HUES48 (cell line): ENCODE data around the gene AKAP6.

Experiments used
- H3K27ac ChIP-seq: one replicate; pipeline ENCODE4 v1.7.0; 2013; ENCODE audit warnings: low read depth, low read length, inconsistent platforms
- H3K27me3 ChIP-seq: 2 replicates; pipeline ENCODE4 v1.6.1; 2013; ENCODE audit warnings: mild to moderate bottlenecking, low read length; ENCODE audit not compliant: control insufficient read depth, insufficient read depth
- H3K36me3 ChIP-seq: 2 replicates; pipeline ENCODE4 v1.6.1; 2013; ENCODE audit warnings: low read length; ENCODE audit not compliant: control insufficient read depth, insufficient read depth
- H3K4me1 ChIP-seq: 2 replicates; pipeline ENCODE4 v1.6.1; 2013; ENCODE audit warnings: mild to moderate bottlenecking, low read length; ENCODE audit not compliant: control insufficient read depth, insufficient read depth
- H3K4me3 ChIP-seq: 2 replicates; pipeline ENCODE4 v1.5.1; 2013; ENCODE audit warnings: mild to moderate bottlenecking, low read depth, low read length
- H3K9ac ChIP-seq: 2 replicates; pipeline ENCODE4 v1.6.1; 2013; ENCODE audit warnings: mild to moderate bottlenecking, low read depth, low read length, moderate library complexity
- H3K9me3 ChIP-seq: 2 replicates; pipeline ENCODE4 v1.6.1; 2013; ENCODE audit warnings: low read length; ENCODE audit not compliant: control insufficient read depth, insufficient read depth

Gene AKAP6

DNA sequence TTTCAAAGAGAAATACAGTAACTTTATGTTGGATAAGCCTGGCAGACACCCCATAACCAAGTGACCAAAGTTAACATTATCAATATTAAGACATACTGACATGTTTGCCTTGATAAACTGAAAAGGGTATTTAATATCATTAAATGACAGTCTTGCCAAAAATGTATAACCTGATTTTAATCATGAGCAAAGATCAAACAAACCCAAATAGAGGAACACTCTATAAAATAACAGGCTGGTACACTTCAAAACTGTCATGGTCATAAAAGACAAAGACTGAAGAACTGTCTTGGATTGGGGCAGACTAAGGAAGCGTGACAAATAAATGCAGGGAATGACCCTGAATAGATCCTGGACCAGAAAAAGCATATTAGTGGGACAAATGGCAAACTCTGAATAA, 64.0 kb downstream of the AKAP6 start:
- Histone ChIP-seq H3K9ac (no peak overlapping the region), H3K27me3 (no peaks in the 10 kb centered on the region), H3K4me1 (peaks cover 3% of the 10 kb centered on the region; the same call in 1 of the 2 replicates), H3K36me3 (no peaks in the 10 kb centered on the region), H3K9me3 (no peaks in the 10 kb centered on the region; the same call in 1 of the 2 replicates), H3K4me3 (no peak overlapping the region), H3K27ac (no peak overlapping the region)

DNA sequence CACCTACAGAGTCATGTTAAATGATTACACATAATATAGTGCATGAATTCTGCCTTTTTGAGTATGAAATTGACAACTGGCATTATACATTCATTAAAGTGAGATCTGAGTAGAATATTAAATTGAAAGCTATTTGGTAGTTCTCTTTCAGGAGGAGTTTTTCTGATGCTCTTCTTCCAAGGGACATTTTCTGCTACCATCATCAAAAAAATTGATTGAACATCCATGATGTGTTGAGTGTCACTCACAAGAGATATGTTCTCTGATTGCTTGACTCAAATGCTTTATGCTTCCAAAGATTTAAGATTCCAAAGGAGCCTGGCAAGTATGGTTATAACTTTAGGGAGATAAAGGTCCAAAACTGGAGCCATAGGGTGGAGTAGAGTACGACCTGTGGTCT, 64.9 kb downstream of the AKAP6 start:
- no peak overlapping the region for H3K27ac ChIP-seq
- no peaks in the 10 kb centered on the region for H3K36me3 ChIP-seq
- no peak overlapping the region for H3K4me3 ChIP-seq
- H3K27me3 ChIP-seq = no peaks in the 10 kb centered on the region
- H3K4me1 ChIP-seq = peaks cover 7% of the 10 kb centered on the region; the same call in 1 of the 2 replicates
- H3K9ac ChIP-seq = no peak overlapping the region
- H3K9me3 ChIP-seq = no peaks in the 10 kb centered on the region; the same call in 1 of the 2 replicates

DNA sequence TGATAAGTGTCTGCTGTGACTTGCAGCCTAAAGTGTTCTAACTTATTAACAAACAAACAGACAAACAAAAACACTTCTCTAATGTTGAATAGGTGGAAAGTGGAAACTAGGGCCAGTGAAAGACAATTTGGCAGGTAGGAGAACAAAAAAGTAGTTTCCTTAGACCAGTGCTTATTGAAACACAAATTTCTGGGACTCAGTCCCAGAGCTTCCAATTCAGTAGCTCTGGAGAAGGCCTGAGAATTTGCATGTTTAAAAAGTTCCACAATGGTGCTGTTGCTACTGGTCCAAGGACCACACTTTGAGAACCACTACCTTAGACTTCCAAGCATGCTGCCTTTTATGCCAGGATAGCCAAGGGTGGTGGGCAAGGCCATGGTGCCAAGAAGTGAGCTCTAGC, 67.8 kb downstream of the AKAP6 start:
- Histone ChIP-seq H3K27ac (no peak overlapping the region), H3K4me1 (peaks cover 15% of the 10 kb centered on the region; the same call in 1 of the 2 replicates), H3K27me3 (no peaks in the 10 kb centered on the region), H3K9me3 (no peaks in the 10 kb centered on the region), H3K4me3 (no peak overlapping the region), H3K36me3 (no peaks in the 10 kb centered on the region), H3K9ac (no peak overlapping the region)

DNA sequence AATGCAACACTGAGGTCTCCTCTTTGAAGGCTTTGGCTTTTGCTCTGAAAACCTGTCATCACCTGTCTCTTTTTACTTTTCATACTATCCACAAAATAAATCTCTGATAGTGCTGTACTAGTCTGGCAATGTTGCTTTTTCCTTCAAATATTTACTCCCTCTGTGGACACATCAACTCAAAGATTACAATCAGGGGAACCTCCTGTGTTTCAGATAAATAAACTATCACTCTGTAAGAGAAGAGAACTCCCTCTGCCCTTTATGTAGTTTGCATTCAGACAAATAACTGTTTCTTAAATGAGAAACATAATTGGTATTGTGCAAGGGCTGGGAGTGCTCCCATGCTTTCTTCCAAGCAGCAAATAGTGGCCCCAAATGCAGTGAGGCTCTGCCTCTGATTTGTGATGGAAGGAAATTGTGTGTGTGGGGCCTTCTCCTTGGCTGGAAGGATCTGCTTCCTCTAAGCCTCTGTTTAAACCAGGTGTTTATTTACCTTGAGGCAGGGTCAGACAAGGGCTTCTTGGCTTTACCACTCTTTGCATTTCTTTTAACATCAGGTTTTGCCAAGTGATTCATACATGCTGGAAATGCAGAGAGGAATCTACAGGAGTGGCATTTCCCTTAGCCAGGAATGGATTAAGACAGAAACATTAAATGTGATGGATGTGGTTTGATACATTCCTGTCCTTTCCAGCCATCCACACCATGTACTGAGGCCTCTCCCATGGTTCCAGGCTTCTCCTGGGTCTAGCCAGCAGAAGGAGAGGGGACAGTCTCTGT, 69.0 kb downstream of the AKAP6 start:
- H3K4me3 ChIP-seq = no peak overlapping the region
- H3K27ac ChIP-seq = no peak overlapping the region
- no peaks in the 10 kb centered on the region for H3K27me3 ChIP-seq
- no peaks in the 10 kb centered on the region for H3K9me3 ChIP-seq
- H3K4me1 ChIP-seq = peaks cover 15% of the 10 kb centered on the region; the same call in 1 of the 2 replicates
- no peak overlapping the region for H3K9ac ChIP-seq
- no peaks in the 10 kb centered on the region for H3K36me3 ChIP-seq

DNA sequence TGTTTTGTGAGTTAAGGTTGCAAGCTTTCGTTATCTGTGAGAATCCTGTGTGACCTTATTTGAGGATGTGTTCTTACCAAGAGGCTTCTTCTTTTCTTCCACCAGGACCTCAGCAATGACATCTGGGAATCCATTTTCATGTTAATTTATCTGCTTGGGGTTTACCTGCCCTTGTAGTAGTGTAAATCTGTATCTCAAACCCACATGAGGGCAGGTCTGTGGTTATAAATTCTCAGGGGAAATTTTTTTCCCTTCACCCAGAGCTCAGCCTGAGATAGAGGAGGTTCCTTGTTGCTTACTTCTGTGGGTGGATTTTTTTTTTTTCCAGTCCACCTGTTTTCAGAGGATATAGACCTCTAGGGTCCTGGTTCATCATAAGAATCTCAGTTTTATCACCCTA, 70.8 kb downstream of the AKAP6 start:
- no peaks in the 10 kb centered on the region for H3K9me3 ChIP-seq
- no peak overlapping the region for H3K9ac ChIP-seq
- H3K27me3 ChIP-seq = no peaks in the 10 kb centered on the region
- peaks cover 15% of the 10 kb centered on the region; the same call in 1 of the 2 replicates for H3K4me1 ChIP-seq
- H3K4me3 ChIP-seq = no peak overlapping the region
- no peaks in the 10 kb centered on the region for H3K36me3 ChIP-seq
- H3K27ac ChIP-seq = no peak overlapping the region

DNA sequence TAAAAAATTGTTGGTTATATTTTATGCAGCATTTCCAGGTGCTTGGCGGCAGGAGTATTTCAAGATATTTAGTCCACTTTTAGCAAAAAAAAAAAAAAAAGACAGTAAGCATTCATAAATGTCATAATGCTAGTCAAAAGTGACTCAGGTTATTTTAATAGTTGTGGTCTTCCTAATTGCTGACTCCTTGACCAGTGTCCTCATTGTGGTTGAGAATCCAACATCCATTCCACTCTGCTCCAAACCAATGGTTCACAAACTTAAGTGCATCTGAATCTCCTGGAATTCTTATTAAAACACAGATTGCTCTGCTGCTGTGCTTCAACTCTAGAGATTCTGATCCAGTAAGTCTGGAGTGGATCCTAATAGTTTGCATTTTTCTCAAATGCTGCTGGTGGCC, 71.4 kb downstream of the AKAP6 start:
- Histone ChIP-seq H3K9ac (no peak overlapping the region), H3K9me3 (no peaks in the 10 kb centered on the region), H3K4me3 (no peak overlapping the region), H3K4me1 (peaks cover 15% of the 10 kb centered on the region; the same call in 1 of the 2 replicates), H3K36me3 (no peaks in the 10 kb centered on the region), H3K27ac (no peak overlapping the region), H3K27me3 (no peaks in the 10 kb centered on the region)

DNA sequence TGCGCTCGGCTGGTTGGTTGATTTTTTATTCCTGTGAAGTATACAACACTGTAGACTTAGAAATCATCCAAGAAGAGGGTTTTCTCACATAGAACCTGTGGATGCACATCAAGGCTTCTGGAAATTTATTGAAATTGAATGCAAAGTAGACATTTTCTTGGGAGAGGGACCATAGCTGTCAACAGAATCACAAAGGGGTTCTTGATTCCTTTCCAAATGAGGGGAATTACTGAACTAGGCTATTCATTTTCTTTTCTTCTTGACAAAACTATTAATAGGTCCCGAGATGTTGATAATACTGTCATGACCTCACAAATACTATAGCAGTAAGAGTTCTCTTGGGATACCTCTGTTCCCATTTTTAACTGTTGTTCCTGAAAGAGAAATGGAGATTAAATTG, 73.9 kb downstream of the AKAP6 start:
- no peak overlapping the region for H3K4me3 ChIP-seq

DNA sequence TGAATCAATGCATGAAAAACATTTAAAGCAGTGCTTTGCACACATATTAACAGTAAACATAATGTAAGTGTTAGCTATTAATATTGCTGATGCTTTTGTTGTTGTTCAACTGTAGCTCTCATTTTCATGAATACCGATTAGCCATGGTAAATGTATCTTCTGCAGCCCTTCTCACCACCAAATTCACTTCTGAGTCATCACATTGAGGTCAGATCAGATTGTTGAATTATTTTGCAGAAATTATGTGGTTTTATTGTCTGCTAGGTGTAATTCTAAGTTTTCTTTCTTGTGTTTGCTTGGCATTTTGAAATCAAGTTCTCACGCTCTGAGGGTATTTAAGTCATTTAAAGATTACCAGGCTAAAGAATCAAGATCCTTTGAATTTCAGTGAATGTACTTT, 74.6 kb downstream of the AKAP6 start:
- Histone ChIP-seq H3K9ac (no peak overlapping the region), H3K36me3 (no peaks in the 10 kb centered on the region), H3K4me1 (peaks cover 7% of the 10 kb centered on the region; the same call in 1 of the 2 replicates), H3K27ac (no peak overlapping the region), H3K9me3 (no peaks in the 10 kb centered on the region), H3K27me3 (no peaks in the 10 kb centered on the region), H3K4me3 (no peak overlapping the region)

More for the DNA sequence above, 73.9 kb downstream of the AKAP6 start:
- Histone ChIP-seq H3K27me3 (no peaks in the 10 kb centered on the region), H3K36me3 (no peaks in the 10 kb centered on the region), H3K9ac (no peak overlapping the region), H3K4me1 (peaks cover 13% of the 10 kb centered on the region; the same call in 1 of the 2 replicates), H3K9me3 (no peaks in the 10 kb centered on the region), H3K27ac (no peak overlapping the region)

DNA sequence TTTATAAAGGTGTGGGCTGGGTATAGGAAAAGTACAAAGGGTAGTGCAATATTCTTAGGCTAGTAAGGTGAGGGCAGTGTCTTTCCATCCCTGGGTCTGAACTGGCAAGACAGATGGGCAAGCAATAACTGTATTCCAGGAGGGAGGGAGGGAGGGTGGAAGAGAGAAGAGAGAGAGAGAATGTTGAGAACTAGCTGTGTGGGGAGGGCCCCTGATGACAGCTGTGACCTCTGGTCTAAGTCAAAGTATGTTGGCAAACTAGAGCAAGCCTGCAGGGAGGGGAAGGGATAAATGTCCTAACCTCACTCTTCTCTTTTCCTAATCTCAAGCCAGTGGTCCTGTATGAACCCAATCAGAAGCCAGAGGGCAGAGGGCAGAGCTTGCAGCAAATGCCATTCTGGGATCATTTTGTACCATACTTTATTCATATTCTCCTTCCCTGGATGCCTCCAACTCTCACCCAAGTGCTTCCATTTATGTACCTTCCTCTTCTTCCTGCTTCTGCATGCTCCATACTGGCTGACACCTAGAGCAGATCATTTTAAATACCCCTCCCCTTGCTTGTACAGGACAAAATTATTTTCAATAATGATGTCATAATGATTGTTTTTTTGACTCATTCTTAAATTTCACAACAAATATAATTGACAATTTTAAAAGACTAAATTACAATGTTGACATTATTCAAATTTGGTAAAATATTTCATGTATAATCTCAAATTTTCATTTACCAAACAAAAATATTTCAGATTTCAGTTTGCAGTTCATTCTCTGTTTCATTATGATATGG, 75.9 kb downstream of the AKAP6 start:
- H3K9ac ChIP-seq = no peak overlapping the region
- H3K36me3 ChIP-seq = no peaks in the 10 kb centered on the region
- H3K4me3 ChIP-seq = no peak overlapping the region
- no peak overlapping the region for H3K27ac ChIP-seq
- H3K27me3 ChIP-seq = no peaks in the 10 kb centered on the region
- no peaks in the 10 kb centered on the region for H3K9me3 ChIP-seq
- peaks cover 2% of the 10 kb centered on the region; the same call in 1 of the 2 replicates for H3K4me1 ChIP-seq

DNA sequence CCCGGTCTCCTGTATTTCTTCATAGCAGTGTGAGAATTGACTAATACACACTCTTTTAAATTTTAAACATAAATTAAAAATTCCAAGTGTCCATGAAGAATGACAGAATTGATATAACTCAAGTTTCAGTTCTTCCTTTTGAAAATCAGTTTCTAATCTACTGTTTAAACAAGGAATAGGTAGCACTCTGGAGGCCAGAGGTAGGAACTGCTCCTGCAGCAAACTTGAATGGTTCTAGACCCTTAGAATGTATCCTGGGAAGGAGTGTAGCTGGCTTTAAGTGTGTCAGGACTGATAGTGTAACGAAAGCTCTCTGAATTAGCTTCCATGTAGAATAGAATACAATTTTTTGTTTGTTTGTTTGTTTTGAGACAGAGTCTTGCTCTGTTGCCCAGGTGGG, 76.8 kb downstream of the AKAP6 start:
- Histone ChIP-seq H3K27me3 (no peaks in the 10 kb centered on the region), H3K4me3 (no peak overlapping the region), H3K9ac (no peak overlapping the region), H3K36me3 (no peaks in the 10 kb centered on the region), H3K9me3 (no peaks in the 10 kb centered on the region), H3K27ac (no peak overlapping the region), H3K4me1 (no peaks in the 10 kb centered on the region)

DNA sequence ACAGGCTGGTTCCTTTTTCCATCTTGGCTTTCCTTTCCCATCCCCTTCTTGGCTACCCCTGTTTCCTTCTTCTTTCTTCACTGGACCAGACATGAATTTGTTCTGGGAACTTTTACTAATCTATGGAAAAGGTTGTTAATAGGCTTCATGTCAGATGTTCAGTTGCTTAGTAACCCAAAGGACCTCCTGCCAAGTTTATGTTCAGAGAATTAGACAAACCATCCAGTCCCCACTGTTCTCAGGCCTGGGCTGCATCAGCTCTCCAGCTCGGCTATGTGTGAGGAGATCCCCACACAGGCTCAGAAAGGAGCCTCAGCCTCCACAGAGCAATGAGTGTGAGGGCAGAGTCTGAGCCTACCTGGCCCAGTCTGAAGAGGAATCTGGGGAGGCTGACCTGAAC, 78.0 kb downstream of the AKAP6 start:
- Histone ChIP-seq H3K9me3 (no peaks in the 10 kb centered on the region), H3K36me3 (no peaks in the 10 kb centered on the region), H3K9ac (no peak overlapping the region), H3K4me3 (no peak overlapping the region), H3K27ac (no peak overlapping the region), H3K27me3 (no peaks in the 10 kb centered on the region), H3K4me1 (peaks cover 5% of the 10 kb centered on the region; the same call in 1 of the 2 replicates)
